WI38 (cell line): ENCODE measurements around the gene MRPL38.
A peak's percentile ranks its signal among the peaks of the same experiment; 100 is the strongest.

Experiments used
- H3K4me3 ChIP-seq: 2 replicates; pipeline ENCODE4 v1.5.1; 2011; ENCODE audit warnings: low read depth, mild to moderate bottlenecking, control low read depth, low read length
- TF ChIP-seq, protein P1 (sequence below): IDR thresholded peaks from 2 replicates; pipeline ENCODE4 v1.5.1; 2012; ENCODE audit warnings: low read depth, mild to moderate bottlenecking, control low read depth, low read length

The MRPL38 gene

DNA sequence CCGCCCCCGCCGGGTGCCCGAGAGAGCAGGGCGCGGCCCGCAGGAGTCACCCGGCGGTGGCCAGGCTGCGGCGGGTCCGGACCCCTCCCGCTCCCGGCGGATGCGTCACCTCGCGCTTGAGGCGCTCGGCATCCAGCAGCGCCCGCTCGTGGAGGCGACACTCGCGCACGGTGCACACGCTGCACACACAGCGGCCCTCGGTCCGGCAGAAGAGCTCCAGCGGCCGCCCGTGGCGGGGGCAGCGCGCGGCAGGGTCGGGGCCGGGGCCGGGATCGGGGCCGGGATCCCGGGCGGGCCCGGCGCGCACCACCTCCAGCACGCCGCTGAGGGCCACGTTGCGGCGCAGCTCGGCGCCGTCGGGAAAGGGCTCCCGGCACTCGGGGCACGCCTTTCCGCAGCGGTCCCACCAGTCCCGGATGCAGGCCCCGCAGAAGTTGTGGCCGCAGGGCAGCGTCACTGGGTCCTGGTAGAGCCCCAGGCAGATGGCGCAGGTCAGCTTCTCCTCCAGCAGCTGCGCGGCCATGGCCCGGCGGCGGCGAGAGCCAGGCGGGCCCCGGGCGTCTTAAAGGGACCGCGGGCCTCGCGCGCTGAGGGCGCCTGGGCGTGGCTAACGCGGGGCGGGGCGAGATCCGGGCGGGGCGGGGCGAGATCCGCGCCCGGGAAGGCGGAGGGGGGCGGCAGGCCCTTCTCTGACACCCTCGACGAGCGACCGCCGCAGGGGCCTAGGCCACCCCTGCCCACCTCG lies 8.1 kb downstream of the MRPL38 start, which contains the start of gene TRIM65:
Gene TRIM65 (minus strand): TSS at position 537 of the 745 bp plus-strand sequence. CDS start 14 bp downstream, at position 523.
- TF ChIP-seq, protein P1, sequence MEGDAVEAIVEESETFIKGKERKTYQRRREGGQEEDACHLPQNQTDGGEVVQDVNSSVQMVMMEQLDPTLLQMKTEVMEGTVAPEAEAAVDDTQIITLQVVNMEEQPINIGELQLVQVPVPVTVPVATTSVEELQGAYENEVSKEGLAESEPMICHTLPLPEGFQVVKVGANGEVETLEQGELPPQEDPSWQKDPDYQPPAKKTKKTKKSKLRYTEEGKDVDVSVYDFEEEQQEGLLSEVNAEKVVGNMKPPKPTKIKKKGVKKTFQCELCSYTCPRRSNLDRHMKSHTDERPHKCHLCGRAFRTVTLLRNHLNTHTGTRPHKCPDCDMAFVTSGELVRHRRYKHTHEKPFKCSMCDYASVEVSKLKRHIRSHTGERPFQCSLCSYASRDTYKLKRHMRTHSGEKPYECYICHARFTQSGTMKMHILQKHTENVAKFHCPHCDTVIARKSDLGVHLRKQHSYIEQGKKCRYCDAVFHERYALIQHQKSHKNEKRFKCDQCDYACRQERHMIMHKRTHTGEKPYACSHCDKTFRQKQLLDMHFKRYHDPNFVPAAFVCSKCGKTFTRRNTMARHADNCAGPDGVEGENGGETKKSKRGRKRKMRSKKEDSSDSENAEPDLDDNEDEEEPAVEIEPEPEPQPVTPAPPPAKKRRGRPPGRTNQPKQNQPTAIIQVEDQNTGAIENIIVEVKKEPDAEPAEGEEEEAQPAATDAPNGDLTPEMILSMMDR, result no peak
- H3K4me3 ChIP-seq, result peak within 1 kb of the TSS; percentile 68

DNA sequence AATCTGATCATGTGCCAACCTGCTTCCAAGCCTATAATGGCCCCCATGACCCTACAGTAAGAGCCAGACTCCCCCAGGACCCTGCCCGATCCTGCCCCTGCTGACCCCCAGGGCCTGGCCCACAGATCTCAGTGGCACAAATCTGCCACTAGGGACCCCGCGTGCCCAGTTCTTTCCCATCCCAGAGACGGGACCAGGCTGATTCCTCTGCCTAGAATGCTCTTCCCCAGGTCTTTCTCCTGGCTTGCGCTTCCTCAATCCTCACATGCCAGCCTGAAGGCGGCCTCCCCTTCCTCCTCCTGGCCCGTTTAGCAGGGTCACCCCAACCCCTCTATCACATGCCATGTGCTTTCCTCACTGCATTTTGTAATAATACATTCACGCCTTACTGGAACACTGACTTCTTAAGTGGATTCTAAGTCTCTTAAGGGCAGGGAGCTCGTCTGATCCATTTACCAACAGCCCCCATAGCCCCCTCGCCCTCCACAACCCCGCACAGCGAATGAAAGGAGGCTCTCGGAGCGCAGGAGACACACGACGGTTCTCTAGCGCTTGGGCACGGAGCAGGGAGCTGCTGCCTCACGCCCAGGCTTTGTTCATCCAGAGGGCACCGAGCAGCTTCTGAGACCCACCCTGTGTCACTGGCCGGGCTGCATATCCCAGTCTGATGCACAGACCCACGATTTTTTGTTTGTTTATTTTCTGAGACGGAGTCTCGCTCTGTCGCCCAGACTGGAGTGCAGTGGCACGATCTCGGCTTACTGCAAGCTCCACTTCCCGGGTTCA lies 9.1 kb downstream of the MRPL38 start:
- peak overlapping the region; percentile 68 for H3K4me3 ChIP-seq
- TF ChIP-seq, protein P1, result no peak; the same call in 1 of the 2 replicates

DNA sequence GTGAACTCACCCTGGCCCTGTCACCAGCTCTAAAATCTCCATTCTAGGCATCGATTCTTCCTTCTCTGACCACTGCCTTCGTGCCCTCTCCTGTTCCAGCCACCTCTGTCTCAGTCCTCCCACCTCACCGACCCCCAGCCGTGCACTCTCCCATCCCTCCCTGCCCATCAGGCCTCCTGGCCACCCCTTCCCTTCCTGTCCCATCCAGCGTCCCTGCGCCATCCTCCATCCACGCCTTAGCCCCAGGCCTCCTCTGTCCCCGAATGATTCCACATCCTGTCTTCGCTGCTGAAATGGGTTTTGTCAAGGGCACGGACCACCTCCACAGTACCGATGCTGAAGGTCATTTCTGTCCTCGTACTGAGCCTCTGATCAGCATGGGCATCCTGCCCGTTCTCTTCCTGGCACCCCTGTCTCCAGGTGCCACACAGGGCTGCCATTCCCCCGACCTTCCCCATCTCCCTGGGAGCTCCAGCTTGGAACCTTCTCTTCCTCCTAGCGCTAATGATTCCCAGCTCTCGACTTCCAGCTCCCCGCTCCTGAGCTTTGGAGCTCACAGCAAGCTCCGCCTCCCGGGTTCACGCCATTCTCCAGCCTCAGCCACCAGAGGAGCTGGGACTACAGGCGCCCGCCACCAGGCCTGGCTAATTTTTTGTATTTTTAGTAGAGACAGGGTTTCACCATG lies 10.5 kb downstream of the MRPL38 start:
- TF ChIP-seq, protein P1, result no peak
- no peak overlapping the region for H3K4me3 ChIP-seq

DNA sequence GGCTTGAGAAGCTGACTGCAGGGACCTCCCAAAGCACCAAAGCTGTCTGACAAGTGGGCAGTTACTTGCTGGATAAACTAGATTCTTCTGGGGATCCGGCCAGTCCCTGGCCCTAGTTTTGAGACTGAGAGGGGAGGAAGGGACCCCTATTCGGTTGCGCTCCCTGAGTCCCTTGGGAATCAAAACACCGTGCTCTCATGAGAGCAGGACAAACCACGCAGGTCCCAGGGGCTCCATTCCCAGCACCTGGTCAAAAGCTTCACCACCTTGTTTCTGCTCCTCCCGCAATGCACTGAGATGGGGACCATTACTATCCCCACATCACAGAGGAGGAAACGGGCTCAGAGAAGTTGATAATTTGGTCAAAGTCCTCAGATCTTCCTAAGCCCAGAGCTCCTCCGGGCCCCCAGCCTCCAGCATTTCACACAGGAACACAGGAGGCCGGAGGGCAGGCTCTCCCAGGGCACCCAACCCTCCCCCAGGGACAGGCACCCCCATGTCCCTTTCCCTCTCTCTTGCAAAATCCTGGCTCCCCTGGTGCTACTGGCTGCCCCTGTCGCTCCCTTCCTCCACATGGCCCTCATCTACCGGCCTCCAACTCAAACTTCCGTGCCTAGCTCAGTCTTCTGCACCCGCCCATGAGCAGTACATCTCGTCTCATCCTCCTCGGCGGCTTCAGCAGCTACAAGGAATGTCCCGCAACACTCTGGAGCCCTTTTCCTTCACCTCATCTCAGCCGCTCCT lies 11.2 kb downstream of the MRPL38 start:
- no peak overlapping the region for H3K4me3 ChIP-seq
- TF ChIP-seq, protein P1, result no peak

DNA sequence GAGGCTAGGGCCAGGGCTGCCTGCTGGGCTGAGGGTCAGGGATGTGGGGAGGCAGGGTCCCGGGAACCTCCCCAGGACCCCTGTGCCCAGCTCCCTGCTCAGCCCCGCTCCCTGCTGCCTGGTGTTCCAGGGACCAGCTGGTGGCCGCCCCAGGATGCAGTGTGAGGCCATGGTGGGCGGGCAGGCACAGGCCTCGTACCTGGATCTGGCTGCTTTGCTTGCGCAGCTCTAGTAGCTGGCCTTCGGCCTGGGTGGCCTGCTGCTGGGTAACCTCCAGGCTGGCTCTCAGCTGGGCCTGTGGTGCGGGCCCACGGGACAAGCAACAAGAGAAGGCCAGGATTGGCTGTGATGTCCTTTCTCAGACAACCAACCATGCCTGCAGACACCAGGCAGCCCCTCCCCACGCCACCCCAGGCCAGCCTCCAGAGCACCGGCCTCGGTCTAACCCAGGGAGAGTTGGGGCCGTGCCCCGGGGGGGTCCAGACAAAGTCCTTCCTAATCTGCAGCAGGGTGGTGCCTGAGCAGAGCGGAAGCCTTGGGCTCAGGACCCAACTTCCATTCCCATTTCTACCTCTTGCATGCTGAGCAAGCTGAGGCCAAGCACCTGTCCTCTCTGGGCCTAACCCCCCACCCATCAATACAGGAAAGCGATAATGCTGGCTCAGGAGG lies 12.0 kb downstream of the MRPL38 start:
- TF ChIP-seq, protein P1, result no peak
- no peak overlapping the region for H3K4me3 ChIP-seq
